ENCODE results near the gene ERO1A. TPM values are rescaled to one million over a fixed set of nuclear protein-coding genes. Genes with fewer than 3 reads are reported as not detected.

The ERO1A gene
- total and polyA plus RNA-seq, 9 of the 15 experiments (the other 6 are each of a cell fraction or from before 2014, with no cell fraction given) = 11.0 to 46.2 (median 27.6) TPM

- ATAC-seq (peak; percentile 97), FAIRE-seq (peak; percentile 91), DNase-seq (ENCODE audit: extremely low read depth in 1 of 4, low spot score in 3 of 4) (peak; percentile 84 to 97 (median 88))
- Histone ChIP-seq H2AFZ (ENCODE audit: low read depth, low read length) (peak within 1 kb of the TSS; percentile 90), H3K4me1 (replicated peaks in 1 of 2; ENCODE audit: control insufficient read depth in 2 of 2, insufficient read depth in 2 of 2, low read length in 2 of 2) (peaks cover 0 to 14% of the 10 kb centered on the region in 2 experiments; a peak in 4 of 5 replicates), H3K9me3 (replicated peaks; ENCODE audit: control insufficient read depth, insufficient read depth, low read depth, low read length) (no peaks in the 10 kb centered on the region), H3K4me3 (peak within 1 kb of the TSS; percentile 99), H3K27me3 (ENCODE audit: control insufficient read depth in 2 of 2, insufficient read depth in 2 of 2, low read length in 2 of 2) (no peaks in the 10 kb centered on the region), H4K20me1 (replicated peaks; ENCODE audit: control insufficient read depth, insufficient read depth, low read length) (no peaks in the 10 kb centered on the region), H3K9ac (ENCODE audit: insufficient read depth in 1 of 2, low read depth in 2 of 2, low read length in 2 of 2) (peak within 1 kb of the TSS; percentile 86 to 99), H3K9me1 (ENCODE audit: control insufficient read depth, insufficient read depth, low read length) (no peaks in the 10 kb centered on the region), H3K79me2 (ENCODE audit: control insufficient read depth, insufficient read depth, low read length) (peaks cover 44% of the 10 kb centered on the region), H3K27ac (ENCODE audit: extremely low read depth, low read depth, low read length) (peak within 1 kb of the TSS; percentile 89), H3K36me3 (ENCODE audit: control insufficient read depth, insufficient read depth, low read length) (peaks cover 45% of the 10 kb centered on the region; the same call in 1 of the 3 replicates), H3K4me2 (ENCODE audit: insufficient read depth, low read length) (peak within 1 kb of the TSS; percentile 88)
- TSS peak; percentile 48 for BruUV-seq (replicated peaks)
- 3% methylated on average over 24 of the region's 72 CpGs for WGBS (ENCODE audit: insufficient coverage, low coverage, missing lambda C conversion rate)
- in situ Hi-C loops (cut with MboI) = no loop called here
- intact Hi-C loops (cut with micrococcal nuclease) = loop anchor here (5.0 kb wide), 1 partner anchor 52 kb away; no protein-coding TSS in a partner anchor
- ChIA-PET CTCF (ENCODE audit: low intra/inter-chr PET ratio) (no interaction called here), POLR2A (interaction anchor here (0.9 to 2.2 kb wide), 4 partner anchors 10 to 178 kb away, joined by 3 to 8 read pairs (median 4); partner anchors contain the start of genes GPR137C and TXNDC16)
- TF ChIP-seq STAT5A (IDR thresholded peaks at IDR 0.05; ENCODE audit: borderline replicate concordance, low read length) (no peak), GABPB1 (CRISPR knock-in tag; IDR thresholded peaks at IDR 0.05) (peak; percentile 41; the same call in 1 of the 2 replicates), ZNF41 (CRISPR knock-in tag; conservative IDR thresholded peaks at IDR 0.05) (no peak), EGR1 (conservative IDR thresholded peaks at IDR 0.05) (peak; percentile 95), MBD2 (IDR thresholded peaks at IDR 0.05; ENCODE audit: borderline replicate concordance, low read depth) (peak; percentile 23; the same call in 1 of the 2 replicates), POLR2A (conservative IDR thresholded peaks at IDR 0.05) (peak; percentile 86), LCOR (CRISPR knock-in tag; IDR thresholded peaks at IDR 0.05) (0 out of 2 replicates have a peak, but pooled peaks have one; percentile 72), CREM (IDR thresholded peaks at IDR 0.05; ENCODE audit: low read depth) (peak; percentile 64), PKNOX1 (IDR thresholded peaks at IDR 0.05) (peak; percentile 56), MEIS2 (IDR thresholded peaks at IDR 0.05; ENCODE audit: partially characterized antibody) (peak; percentile 27)
- TF ChIP-seq, protein P1, sequence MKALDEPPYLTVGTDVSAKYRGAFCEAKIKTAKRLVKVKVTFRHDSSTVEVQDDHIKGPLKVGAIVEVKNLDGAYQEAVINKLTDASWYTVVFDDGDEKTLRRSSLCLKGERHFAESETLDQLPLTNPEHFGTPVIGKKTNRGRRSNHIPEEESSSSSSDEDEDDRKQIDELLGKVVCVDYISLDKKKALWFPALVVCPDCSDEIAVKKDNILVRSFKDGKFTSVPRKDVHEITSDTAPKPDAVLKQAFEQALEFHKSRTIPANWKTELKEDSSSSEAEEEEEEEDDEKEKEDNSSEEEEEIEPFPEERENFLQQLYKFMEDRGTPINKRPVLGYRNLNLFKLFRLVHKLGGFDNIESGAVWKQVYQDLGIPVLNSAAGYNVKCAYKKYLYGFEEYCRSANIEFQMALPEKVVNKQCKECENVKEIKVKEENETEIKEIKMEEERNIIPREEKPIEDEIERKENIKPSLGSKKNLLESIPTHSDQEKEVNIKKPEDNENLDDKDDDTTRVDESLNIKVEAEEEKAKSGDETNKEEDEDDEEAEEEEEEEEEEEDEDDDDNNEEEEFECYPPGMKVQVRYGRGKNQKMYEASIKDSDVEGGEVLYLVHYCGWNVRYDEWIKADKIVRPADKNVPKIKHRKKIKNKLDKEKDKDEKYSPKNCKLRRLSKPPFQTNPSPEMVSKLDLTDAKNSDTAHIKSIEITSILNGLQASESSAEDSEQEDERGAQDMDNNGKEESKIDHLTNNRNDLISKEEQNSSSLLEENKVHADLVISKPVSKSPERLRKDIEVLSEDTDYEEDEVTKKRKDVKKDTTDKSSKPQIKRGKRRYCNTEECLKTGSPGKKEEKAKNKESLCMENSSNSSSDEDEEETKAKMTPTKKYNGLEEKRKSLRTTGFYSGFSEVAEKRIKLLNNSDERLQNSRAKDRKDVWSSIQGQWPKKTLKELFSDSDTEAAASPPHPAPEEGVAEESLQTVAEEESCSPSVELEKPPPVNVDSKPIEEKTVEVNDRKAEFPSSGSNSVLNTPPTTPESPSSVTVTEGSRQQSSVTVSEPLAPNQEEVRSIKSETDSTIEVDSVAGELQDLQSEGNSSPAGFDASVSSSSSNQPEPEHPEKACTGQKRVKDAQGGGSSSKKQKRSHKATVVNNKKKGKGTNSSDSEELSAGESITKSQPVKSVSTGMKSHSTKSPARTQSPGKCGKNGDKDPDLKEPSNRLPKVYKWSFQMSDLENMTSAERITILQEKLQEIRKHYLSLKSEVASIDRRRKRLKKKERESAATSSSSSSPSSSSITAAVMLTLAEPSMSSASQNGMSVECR (CRISPR knock-in tag; IDR thresholded peaks at IDR 0.05) = peak; percentile 32; the same call in 1 of the 2 replicates
- TF ChIP-seq, protein P2, sequence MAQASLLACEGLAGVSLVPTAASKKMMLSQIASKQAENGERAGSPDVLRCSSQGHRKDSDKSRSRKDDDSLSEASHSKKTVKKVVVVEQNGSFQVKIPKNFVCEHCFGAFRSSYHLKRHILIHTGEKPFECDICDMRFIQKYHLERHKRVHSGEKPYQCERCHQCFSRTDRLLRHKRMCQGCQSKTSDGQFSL (CRISPR knock-in tag; IDR thresholded peaks at IDR 0.05) = peak; percentile 87
- TF ChIP-seq, protein P2 (tag; IDR thresholded peaks at IDR 0.05) = 0 out of 4 replicates have a peak, but pooled peaks of 1 of the 2 experiments have one; percentile 64
Observed at GRCh38 chr14:52729925-52730708, 34.8 kb upstream of the ERO1A start, which contains the start of gene STYX. STYX (plus strand) TSS chr14:52730166; CDS start chr14:52730475, 309 bp downstream.

All from K562 (cell line).